Spleen (tissue), 7 donors: ENCODE measurements around the gene RNF214.

Experiments
- POLR2A ChIP-seq, 3 donors: fragments of 450-650 bp; IDR thresholded peaks; one replicate each; pipeline ENCODE4 v1.5.1; 2017; ENCODE audit warnings: antibody characterized with exemption in 3 of 3, mild to moderate bottlenecking in 1 of 3
- TF ChIP-seq, protein P1 (sequence below), 11 experiments: fragments of 200-600 bp in 7 of 11; fragments of 450-650 bp in 4 of 11; sonication (generic) in 4 of 11; IDR thresholded peaks in 8 of 11; conservative IDR thresholded peaks in 3 of 11; 1 replicate in 7 of 11; 2 replicates in 4 of 11; pipeline versions ENCODE4 v1.4.0 to v1.8.0; 2016 to 2021; ENCODE audit warnings: antibody characterized with exemption in 11 of 11, inconsistent platforms in 4 of 11, mild to moderate bottlenecking in 1 of 11
- donor health status: DM: no; HTN: no; CAD: no; lungs with moderate emphysema.
- donor health status: DM: no; HTN: no; CAD: no.
- donor health status: DM: no; HTN: no; CAD: no.

DNA sequence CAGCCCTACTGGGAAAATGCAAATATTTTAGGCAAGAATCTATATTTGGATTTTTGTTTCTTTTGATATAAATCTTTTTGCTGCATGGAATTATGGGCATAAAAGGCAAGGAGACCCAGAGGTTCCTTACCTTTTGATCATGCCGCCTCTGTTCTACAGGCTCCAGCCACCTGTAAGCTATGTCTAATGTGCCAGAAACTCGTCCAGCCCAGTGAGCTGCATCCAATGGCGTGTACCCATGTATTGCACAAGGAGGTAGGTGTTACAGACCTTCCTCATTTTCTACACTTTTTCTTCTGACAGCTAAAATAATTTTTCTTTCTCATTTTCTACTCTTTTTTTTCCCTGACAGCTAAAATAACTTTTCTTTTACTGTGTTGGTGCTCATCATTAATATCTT lies 50.5 kb downstream of the RNF214 start:
- TF ChIP-seq, protein P1, sequence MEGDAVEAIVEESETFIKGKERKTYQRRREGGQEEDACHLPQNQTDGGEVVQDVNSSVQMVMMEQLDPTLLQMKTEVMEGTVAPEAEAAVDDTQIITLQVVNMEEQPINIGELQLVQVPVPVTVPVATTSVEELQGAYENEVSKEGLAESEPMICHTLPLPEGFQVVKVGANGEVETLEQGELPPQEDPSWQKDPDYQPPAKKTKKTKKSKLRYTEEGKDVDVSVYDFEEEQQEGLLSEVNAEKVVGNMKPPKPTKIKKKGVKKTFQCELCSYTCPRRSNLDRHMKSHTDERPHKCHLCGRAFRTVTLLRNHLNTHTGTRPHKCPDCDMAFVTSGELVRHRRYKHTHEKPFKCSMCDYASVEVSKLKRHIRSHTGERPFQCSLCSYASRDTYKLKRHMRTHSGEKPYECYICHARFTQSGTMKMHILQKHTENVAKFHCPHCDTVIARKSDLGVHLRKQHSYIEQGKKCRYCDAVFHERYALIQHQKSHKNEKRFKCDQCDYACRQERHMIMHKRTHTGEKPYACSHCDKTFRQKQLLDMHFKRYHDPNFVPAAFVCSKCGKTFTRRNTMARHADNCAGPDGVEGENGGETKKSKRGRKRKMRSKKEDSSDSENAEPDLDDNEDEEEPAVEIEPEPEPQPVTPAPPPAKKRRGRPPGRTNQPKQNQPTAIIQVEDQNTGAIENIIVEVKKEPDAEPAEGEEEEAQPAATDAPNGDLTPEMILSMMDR (IDR thresholded peaks at IDR 0.05 in 8 of 11, conservative IDR thresholded peaks at IDR 0.05 in 3 of 11): no peak
- TF ChIP-seq POLR2A (IDR thresholded peaks at IDR 0.05): no peak
